ENCODE measurements around the gene TSPY3. TPM values are rescaled to one million over a fixed set of nuclear protein-coding genes. Genes with fewer than 3 reads are reported as not detected.
"Not testable (repeated sequence)": the region's sequence is repeated elsewhere in the genome, so short reads cannot be mapped to it uniquely, and the experiment has no call there.

The TSPY3 gene, protein sequence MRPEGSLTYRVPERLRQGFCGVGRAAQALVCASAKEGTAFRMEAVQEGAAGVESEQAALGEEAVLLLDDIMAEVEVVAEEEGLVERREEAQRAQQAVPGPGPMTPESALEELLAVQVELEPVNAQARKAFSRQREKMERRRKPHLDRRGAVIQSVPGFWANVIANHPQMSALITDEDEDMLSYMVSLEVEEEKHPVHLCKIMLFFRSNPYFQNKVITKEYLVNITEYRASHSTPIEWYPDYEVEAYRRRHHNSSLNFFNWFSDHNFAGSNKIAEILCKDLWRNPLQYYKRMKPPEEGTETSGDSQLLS
- total RNA-seq = not detected

DNA sequence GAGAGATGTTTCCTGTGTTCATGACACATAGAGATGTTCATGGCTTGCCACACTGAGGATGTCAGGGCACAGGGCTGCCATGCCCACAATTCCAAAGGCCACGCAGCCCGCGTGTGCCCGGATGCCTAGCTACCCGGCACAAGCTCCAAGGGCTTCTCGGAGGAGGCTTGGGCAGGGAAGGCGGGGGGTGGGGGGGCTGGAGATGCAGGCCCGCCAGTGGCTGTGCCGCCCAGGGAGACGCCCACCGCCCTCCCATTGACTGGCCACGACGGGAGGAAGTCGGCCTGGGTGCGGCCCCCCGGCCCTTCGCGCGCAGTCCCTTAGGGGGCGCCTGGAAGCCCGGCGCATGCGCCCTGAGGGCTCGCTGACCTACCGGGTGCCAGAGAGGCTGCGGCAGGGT, at the start of gene TSPY3:
TSPY3 (plus strand) TSS at position 301 of the 400 bp plus-strand sequence; CDS start at position 347, 46 bp downstream.
- POLR2A ChIA-PET; ATAC-seq; intact Hi-C loops (cut with micrococcal nuclease); H3K4me3 Mint-ChIP-seq; H3K36me3 Mint-ChIP-seq (ENCODE audit: low read depth); H3K27me3 Mint-ChIP-seq; DNase-seq; H3K9me3 Mint-ChIP-seq; CTCF ChIA-PET; H3K27ac Mint-ChIP-seq; H3K4me1 Mint-ChIP-seq (ENCODE audit: low read depth): not testable (repeated sequence)

DNA sequence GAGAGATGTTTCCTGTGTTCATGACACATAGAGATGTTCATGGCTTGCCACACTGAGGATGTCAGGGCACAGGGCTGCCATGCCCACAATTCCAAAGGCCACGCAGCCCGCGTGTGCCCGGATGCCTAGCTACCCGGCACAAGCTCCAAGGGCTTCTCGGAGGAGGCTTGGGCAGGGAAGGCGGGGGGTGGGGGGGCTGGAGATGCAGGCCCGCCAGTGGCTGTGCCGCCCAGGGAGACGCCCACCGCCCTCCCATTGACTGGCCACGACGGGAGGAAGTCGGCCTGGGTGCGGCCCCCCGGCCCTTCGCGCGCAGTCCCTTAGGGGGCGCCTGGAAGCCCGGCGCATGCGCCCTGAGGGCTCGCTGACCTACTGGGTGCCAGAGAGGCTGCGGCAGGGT, 40.7 kb upstream of the TSPY3 start, which contains the start of gene TSPY8:
TSPY8 (plus strand) TSS at position 301 of the 400 bp plus-strand sequence; CDS start at position 347, 46 bp downstream.
- H3K36me3 Mint-ChIP-seq (ENCODE audit: low read depth); POLR2A ChIA-PET; H3K4me1 Mint-ChIP-seq (ENCODE audit: low read depth); H3K9me3 Mint-ChIP-seq; CTCF ChIA-PET; H3K27ac Mint-ChIP-seq; H3K27me3 Mint-ChIP-seq; intact Hi-C loops (cut with micrococcal nuclease); H3K4me3 Mint-ChIP-seq; DNase-seq; ATAC-seq: not testable (repeated sequence)

DNA sequence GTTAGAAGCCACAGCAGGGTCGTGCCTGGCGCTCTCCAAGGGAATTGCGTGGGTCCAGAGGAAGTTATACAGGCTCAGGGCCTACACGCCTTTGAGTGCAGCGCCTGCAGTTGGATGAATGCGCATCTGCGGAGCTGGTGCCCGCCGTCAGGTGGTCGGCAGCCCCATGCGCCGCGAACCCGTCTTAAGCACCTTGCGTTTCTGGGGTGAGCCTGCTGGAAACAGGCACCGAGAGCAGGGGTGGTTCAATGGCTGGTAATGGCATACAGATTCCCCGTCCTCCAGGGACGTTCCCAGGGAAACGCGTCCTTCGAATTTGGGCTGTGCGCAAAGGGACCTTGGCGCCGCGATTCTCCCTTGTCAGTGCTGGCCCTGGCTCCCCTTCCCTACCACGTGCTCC, 1.7 kb upstream of the TSPY3 start:
- H3K4me3 Mint-ChIP-seq; intact Hi-C loops (cut with micrococcal nuclease); H3K36me3 Mint-ChIP-seq (ENCODE audit: low read depth); CTCF ChIA-PET; ATAC-seq; H3K9me3 Mint-ChIP-seq; H3K4me1 Mint-ChIP-seq (ENCODE audit: low read depth); H3K27ac Mint-ChIP-seq; POLR2A ChIA-PET; DNase-seq; H3K27me3 Mint-ChIP-seq: not testable (repeated sequence)

Other genes starting within 250 kb of the TSPY3 start
- gene TSPY4, start 61.0 kb upstream of the TSPY3 start, total RNA-seq = not detected
- not detected for gene TSPY8, start 40.6 kb upstream of the TSPY3 start, total RNA-seq
- not detected for gene TSPY1, start 68.5 kb downstream of the TSPY3 start, total RNA-seq
- not detected for gene TSPY9, start 88.8 kb downstream of the TSPY3 start, total RNA-seq
- gene TSPY10, start 129.5 kb downstream of the TSPY3 start, total RNA-seq = not detected